ENCODE data around the gene TANGO6. TPM values are rescaled to one million over a fixed set of nuclear protein-coding genes. Genes with fewer than 3 reads are reported as not detected.

TANGO6 gene
- total RNA-seq, 4 donors from 2014 or later: 16.7 to 24.4 (median 20.2) TPM

- TF ChIP-seq CTCF (IDR thresholded peaks at IDR 0.05) (no peak), POLR2A (IDR thresholded peaks at IDR 0.05) (peak; percentile 97 to 98)
- peaks cover 9 to 16% of the 10 kb centered on the region in 2 donors for H3K4me1 ChIP-seq
- 1 to 3% methylated on average over 12 to 33 of the region's 78 CpGs for WGBS, 2 donors
- peaks cover 0 to 3% of the 10 kb centered on the region in 2 donors for H3K36me3 ChIP-seq
- H3K4me3 ChIP-seq (replicated peaks in 1 of 3): peak within 1 kb of the TSS; percentile 84 to 95 (median 93)
- DNase-seq: peak; percentile 85
- no peaks in the 10 kb centered on the region for H3K9me3 ChIP-seq
- intact Hi-C loops (cut with DNase I): no loop called here
- H3K27me3 ChIP-seq: no peaks in the 10 kb centered on the region
- H3K27ac ChIP-seq: peak within 1 kb of the TSS; percentile 81 to 92 (median 91)
Measured at GRCh38 chr16:69132424-69133252, 289.3 kb downstream of the TANGO6 start, which contains the start of the genes CHTF8 and UTP4. Gene CHTF8 (minus strand): TSS chr16:69132588. CDS start chr16:69121458, 11,130 bp downstream. Gene UTP4 (plus strand): TSS chr16:69132649. CDS start chr16:69133460, 811 bp downstream.

- intact Hi-C loops (cut with DNase I): no loop called here
- H3K36me3 ChIP-seq: peaks cover 0 to 3% of the 10 kb centered on the region in 2 donors
Measured at GRCh38 chr16:69133373-69133954, 290.1 kb downstream of the TANGO6 start.

More at GRCh38 chr16:69133373-69133954, 290.1 kb downstream of the TANGO6 start:
- Histone ChIP-seq H3K27ac (no peak overlapping the region), H3K4me1 (peaks cover 9 to 16% of the 10 kb centered on the region in 2 donors), H3K9me3 (no peaks in the 10 kb centered on the region), H3K27me3 (no peaks in the 10 kb centered on the region), H3K4me3 (replicated peaks in 1 of 3) (peak overlapping the region in 2 of 3 donors; percentile 84 to 95)
- WGBS, 2 donors: 40 to 46% methylated on average over 5 of the region's 5 CpGs
- TF ChIP-seq POLR2A (IDR thresholded peaks at IDR 0.05): no peak
- TF ChIP-seq CTCF (IDR thresholded peaks at IDR 0.05): no peak
- DNase-seq: no peak

Small RNA genes lying within 50 kb of the gene (small RNA-seq; reads per million reads assigned to genes)
- not detected for gene RF00019
- gene RF00066: not detected
- not detected for gene RNU6-898P

Other genes starting within 250 kb of the TANGO6 start
- gene CDH3, start 198.2 kb upstream of the TANGO6 start, total RNA-seq: 1 to 10 TPM; 1.1 to 5.0 (median 3.2) TPM
- gene CDH1, start 106.2 kb upstream of the TANGO6 start, total RNA-seq: 100 to 1,000 TPM; 177 to 287 (median 279) TPM